Body of pancreas (tissue), 4 donors: ENCODE results near the gene BRICD5.

Experiments
- POLR2A ChIP-seq, 3 donors: fragments of 450-650 bp; IDR thresholded peaks; one replicate each; pipeline ENCODE4 v1.6.1; 2016; ENCODE audit warnings: antibody characterized with exemption in 3 of 3, mild to moderate bottlenecking in 2 of 3
- TF ChIP-seq, protein P1 (sequence below), 7 experiments: fragments of 450-650 bp in 4 of 7; fragments of 200-600 bp in 3 of 7; sonication (generic) in 3 of 7; IDR thresholded peaks; one replicate each; pipeline ENCODE4 v1.5.1; 2016 to 2019; ENCODE audit warnings: antibody characterized with exemption in 7 of 7

DNA sequence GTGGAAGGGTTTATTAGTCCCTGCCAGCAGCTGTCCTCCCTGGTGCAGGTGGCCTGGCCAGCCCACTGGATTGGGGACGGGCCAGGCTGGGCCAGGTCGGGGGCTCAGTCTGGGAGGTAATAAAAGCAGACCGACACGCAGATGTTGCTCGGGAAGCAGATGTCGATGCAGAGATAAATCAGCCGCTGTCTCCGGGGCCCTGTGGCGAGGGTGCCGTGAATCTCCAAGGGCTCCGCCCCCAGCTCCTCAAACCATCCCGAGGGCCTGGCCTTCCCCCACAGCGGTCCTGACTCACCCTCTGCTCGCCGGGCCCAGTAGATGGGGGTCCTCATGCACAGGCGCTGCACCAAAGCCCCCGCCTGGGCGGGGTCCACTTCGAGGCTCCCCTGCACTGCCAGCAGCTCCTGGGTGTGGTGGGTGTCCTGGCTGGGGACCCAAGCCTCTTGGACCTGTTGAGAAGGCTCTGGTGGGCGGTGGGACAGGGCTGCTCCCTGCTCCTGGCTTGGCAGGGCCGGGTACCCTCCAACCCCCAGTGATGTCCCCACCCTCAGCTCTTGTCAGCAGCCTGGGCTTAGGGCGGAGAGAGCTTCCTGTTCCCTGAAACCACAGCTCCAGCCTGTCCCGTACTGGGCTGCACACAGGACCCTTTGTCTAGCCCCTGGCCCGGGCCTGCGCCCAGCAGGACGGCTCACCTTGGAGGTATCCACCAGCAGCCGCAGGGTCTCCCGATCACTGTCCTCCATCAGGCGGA, 1.2 kb downstream of the BRICD5 start:
- TF ChIP-seq, protein P1, sequence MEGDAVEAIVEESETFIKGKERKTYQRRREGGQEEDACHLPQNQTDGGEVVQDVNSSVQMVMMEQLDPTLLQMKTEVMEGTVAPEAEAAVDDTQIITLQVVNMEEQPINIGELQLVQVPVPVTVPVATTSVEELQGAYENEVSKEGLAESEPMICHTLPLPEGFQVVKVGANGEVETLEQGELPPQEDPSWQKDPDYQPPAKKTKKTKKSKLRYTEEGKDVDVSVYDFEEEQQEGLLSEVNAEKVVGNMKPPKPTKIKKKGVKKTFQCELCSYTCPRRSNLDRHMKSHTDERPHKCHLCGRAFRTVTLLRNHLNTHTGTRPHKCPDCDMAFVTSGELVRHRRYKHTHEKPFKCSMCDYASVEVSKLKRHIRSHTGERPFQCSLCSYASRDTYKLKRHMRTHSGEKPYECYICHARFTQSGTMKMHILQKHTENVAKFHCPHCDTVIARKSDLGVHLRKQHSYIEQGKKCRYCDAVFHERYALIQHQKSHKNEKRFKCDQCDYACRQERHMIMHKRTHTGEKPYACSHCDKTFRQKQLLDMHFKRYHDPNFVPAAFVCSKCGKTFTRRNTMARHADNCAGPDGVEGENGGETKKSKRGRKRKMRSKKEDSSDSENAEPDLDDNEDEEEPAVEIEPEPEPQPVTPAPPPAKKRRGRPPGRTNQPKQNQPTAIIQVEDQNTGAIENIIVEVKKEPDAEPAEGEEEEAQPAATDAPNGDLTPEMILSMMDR (IDR thresholded peaks at IDR 0.05), result no peak
- no peak for TF ChIP-seq POLR2A (IDR thresholded peaks at IDR 0.05)
